Stimulated activated CD8-positive, alpha-beta memory T cell treated with anti-CD3 and anti-CD28 coated beads, Interleukin-7, amount 100 ng/mL, for 48 hours (primary cell): Measurements from ENCODE around the gene LINGO4.

Experiments
- DNase-seq, 2 donors: peaks; one replicate each; pipeline ENCODE4 v3.0.0-alpha.2; 2020; ENCODE audit warnings: low read depth in 1 of 2; ENCODE audit errors: extremely low read depth in 1 of 2

LINGO4 gene

DNA sequence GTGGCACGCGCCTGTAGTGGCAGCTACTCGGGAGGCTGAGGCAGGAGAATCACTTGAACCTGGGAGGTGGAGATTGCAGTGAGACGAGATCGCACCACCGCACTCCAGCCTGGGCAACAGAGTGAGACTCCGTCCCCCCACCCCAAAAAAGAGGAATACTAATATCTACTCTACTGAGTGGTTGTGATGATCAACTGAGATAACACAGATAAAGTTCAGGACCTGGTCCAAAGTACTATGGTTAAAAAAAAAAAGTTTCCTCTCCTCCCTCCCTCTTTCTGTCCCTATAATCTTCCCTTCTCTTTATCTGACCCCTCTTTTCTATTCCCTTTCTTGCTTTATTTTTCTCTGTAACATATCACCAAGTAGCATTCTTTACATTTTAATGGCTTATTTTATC is 30.4 kb upstream of the LINGO4 start:
- DNase-seq, result no peak

DNA sequence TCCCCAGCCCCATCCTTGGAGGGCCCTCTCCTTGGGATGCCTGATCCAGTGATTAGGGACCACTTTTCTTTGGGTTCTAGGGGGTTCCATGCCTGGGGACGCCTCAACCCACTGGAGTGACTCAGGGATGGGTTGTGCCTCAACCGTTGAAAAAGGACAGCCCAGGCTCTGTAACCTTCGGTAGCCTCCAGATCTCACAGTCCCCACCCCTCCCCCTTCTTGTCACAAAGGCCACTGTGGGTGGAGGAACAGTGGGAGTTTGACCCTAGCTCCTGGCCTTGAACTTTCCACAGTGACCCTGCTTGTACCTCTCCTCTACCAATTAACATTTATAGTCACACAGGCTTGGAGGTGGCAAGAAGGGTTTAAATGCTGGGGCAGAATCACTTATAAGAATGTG is 29.0 kb upstream of the LINGO4 start:
- no peak for DNase-seq

DNA sequence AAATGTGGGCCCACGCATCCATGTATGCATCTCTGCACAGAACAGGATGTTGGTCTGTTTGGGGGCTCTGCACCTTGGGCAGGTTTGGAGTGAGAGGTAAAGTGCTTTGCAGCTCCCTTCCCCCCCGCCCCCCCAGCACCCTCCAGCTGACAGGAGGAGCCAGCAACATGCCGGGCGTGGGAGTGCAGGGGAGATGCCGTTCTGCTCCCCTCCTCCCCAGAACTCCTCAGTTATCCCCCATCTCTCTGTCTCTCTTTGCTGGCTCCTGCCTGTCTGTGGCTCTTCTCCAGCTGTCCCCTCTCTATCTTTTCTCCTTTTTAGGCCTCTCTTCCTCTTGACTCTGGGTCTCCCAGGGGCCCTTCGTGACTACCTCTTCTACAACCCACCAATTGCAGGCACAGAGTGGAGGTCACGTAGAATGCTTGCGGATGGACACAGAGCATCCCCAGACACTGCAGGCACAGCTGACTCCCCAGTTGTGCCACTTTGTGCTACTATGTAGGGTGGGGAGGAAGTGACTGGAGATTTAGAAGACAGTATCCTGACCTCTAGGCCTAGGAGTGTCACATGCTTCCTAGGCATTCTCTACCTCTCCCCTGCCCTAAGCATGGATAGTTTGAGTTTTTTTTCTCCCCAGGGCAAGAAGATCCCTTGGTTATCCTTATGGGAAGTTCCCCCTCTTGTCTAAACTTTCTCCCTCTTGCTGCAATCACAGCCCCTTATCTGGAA is 28.1 kb upstream of the LINGO4 start:
- no peak for DNase-seq

DNA sequence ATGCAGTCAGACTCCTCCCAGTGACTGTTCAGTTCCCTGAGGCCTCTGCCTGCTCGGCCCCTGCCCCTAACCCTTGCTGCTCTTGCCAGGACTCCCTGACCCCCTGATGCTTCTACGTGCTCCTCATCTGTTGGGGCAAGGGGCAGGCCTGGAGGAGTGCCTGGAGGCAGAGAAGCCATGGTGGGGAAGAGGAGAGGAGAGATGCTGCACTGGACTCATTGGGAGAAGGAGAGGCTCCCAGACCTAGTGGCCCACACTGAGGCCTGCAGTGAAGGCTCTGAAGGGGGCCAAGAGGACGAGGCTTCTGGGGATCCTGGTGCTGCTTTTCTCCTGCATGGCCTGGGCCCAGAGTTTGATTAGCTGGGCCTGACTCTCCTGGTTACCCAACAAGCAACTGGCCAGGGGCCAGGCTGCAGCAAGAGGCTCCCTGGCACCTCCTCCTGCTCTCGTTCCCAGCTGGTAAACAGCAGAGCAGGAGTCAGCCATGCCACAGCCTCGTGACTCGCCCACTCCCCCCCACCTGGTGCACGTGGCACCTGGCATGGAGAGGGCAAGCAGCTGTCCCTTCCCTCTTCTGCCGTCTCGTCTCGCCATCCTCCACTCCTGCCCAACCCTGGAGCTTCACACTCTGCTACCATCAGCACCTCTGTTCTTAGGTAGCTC is 27.2 kb upstream of the LINGO4 start:
- DNase-seq, result no peak

DNA sequence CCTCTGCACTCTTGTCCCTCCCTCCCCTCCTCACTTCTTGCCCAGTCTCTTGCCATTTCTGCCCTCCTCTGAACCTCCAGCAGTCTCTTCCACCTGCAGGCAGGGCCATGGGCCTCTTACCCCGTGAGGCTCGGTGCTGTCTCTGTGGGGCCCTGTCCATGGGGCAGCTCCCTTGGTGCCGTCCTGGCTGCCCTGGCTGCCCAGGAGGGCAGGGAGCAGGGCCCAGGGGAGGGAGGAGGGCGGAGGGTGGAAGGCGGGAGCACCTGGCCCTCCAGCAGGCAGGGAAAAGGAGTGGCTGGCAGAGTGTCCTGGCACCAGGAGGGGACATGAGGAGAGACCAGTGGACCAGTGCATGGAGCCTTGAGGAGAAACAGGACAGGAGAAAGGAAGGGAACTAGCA is 26.4 kb upstream of the LINGO4 start, which contains the start of gene RORC:
Gene RORC (minus strand): TSS at position 198 of the 400 bp plus-strand sequence. CDS start 38 bp downstream, at position 160.
- DNase-seq, result no peak

DNA sequence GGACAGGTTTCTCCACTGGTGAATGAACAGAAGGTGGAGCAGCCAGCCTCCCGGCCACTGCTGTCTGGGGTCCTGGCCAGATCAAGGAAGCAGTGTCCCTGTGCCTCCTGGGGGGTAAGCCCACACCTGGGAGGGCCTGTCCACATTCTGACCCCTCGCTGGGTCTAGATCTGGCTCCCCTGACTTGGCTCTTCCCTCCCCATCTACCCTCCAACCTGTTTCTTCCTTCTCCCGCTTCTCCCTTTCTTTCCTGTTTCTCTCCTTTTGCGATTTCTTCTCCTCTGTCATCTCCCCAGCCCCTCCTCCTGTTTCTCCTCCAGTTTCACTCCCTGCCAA is 26.0 kb upstream of the LINGO4 start:
- no peak for DNase-seq

DNA sequence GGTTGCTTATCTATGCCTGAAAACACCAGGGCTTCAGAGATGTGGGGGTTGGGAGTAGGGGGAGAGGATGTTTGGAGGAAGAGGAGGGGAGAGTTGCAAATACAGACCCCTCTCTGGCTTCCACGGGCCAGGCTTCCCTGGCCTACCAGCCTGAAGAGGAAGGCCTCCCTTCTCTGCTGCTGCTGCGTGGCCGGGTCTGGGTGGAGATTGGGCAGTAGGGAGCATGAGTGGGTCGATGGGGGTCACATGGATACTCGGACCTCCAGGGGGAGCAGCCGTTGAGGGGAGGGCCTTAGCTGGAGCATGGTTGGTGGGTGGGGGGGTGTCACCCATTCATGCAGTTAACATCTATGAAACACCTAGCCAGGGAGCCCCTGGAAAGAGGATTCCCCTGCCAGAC is 24.8 kb upstream of the LINGO4 start:
- no peak for DNase-seq

DNA sequence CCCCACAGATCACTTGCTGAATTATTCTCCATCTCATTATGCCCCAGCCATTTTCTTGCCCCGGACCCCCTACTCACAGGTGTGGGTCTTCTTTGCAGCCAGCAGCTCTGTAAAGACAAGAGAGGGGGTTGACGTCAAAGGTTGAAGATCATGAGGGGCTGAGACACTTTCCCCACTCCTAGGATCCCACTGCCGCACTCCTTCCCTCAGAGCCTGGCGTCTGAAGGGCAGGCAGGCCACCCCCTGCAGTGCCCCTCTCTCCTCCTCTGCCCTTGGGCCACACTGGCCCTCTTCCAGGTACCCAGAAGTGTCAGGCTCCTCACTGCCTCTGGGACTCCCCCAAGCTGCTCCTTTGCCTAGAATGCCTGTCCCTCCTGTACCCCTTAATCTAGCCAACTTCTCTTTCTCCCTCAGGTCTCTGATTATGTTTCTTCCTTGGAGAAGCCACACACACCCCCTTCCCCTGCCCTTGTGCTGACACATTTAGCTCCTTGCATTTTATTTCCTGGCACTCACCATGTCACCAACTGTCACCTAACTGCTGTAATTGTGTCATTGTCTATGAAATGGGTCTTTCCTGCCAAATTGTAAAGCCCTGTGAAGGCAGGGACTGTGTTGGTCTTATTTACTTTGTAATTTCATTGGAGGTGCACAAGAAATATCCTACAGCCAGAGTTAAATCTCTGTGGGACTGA is 24.3 kb upstream of the LINGO4 start:
- DNase-seq, result no peak

DNA sequence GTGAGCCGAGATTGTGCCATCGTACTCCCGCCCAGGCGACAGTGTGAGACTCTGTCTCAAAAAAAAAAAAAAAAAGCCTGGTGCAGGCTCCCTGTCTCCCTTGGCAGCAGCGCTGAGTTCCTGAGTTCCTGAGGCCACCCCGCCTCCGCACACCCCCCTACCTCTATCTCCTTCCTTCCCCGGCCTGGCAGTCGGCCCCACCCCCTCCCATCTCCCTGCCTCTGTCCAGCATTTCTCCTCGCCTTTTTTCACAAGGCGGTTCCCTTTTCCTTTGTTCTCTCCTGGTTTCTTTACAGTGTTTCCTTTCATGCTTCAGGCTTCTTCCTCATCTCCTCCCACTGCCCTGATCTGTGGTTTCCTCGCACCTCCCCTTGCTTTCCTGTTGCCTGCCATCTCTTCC is 23.7 kb upstream of the LINGO4 start:
- DNase-seq, result no peak

DNA sequence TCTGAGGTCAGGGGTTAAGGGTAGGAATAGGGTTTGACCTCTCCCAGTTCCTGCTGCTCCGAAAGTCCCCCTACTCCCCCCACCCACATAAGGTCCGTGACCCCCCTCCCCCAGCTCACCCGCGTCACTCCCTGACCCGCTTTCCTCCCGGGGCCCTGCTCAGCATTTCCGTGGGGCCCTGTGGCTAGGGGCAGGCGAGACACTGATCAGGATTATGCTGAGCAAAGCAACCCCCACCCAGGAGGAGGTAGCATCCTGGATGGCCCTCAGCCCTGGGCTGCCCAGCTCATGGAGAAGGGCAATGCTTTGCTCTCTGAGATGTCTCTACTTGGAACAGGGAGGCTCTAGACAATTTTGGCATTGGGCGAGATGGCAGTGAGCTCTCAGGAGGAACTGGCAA is 22.6 kb upstream of the LINGO4 start:
- no peak for DNase-seq

DNA sequence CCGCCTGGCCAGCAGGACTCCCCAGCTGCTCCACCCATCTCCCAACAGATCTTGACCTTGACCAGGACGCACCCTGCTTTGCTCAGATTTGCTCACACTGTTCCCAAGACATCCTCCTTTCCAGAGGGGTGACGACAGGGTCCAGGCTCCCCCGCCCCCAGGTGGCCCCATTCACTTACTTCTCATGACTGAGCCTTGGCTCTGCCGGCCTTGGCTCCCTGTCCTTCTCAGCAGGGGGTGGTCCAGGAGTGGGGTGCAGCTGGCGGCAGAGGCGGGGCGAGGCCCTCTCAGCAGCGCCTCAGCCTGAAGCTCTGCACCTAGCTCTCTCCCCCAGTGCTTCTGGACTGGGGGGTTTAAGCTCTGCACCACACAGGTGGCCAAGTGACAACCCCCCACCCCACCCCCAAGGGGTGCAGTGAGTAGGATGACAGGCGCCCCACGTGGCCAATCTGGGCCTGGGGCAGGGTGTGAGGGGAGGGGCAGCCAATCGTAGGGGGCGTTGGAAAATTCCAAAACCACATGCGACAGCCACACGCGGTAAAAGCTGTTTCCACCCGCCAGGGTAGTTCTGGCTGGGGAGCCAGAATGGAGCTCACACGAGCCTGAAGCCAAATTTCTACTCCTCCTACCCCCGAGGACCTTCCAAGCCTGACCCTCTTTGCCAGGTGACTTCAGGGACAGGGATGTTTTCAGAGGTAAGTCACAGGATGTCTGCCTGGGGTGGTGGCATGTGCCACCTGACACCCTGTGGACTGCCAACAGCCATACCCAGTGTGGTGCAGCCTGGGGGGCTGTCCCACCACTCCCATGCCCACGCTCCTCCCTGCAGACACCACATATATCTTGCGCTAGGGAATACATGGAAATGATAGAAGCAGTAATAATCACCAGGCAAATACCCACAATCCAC is 20.8 kb upstream of the LINGO4 start:
- peak in 1 of 2 donors; percentile 24 for DNase-seq

DNA sequence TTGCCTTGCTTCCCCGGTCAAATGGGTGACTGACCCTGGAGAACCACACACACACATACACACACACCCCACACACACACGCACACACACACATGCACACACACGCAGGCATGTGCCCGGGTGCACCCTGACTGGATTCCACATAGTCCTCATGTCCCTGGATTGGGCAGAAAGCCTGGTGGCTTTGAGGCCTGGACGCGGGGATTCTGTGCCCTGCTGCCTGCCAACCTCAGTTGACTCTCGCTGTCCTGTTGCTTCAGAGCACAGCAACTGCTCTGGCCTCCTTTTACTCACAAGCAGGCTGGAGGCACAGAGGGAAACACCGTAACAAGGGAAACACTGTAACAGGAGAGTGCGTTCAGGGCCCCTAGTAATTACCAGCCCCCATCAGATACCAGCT is 20.0 kb upstream of the LINGO4 start:
- no peak for DNase-seq

DNA sequence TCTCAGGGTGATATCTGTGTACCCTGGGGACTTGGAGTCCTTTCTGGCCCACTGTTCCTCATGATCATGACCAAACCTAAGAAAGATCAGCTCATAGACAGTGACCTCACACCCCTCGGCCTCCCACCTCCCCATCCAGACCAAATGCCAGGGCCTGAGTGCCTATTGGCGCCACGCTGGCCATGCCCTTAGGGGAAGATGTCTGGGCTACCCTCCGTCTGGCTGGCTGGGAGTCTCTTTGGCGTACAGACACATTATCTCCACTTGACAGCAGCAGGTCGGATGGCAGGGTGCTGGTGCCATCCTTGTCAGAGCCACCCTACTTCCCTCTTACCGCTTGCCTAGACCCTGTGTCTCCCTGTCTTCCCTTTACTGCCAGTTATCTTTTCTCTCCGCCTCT is 18.0 kb upstream of the LINGO4 start:
- DNase-seq, result no peak

DNA sequence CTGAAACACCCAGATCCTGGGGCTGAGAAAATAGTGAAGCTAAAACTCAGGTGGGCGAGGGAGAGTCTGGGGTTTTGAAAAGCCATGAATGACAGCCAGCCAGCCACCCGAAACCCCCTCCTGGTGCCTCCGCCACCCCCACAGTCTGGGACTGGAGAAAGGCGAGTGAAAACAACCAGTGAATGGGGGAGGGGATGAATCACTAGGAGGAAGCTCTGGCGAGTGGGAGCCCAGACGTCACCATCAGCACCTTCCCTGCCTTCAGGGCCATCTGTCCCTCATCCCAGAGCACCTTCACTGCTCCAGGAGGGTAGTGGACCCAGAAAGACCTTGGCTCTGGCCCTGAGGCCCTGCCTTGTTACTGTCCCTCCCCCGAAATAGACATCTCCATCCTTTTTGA is 17.2 kb upstream of the LINGO4 start:
- DNase-seq, result peak in 1 of 2 donors; percentile 79

DNA sequence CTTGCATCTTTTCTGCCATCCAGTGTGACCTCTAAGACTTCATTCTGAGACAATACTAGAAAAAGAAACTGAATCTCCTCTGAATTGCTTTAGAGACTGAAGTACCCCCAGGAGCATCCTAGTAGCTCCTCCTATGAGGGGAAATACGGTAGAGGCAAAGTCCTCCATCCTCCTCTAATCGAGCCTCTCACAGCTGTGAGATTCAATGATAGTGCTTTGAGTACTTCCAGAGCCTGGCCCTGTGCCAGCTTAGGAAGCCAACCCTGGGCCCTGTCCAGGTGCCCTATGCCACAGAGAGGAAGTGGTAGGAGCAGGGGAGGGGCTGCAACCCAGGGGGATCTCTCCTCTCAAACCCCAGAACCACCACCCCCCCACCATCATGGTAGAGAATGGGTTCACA is 15.7 kb upstream of the LINGO4 start:
- DNase-seq, result no peak

DNA sequence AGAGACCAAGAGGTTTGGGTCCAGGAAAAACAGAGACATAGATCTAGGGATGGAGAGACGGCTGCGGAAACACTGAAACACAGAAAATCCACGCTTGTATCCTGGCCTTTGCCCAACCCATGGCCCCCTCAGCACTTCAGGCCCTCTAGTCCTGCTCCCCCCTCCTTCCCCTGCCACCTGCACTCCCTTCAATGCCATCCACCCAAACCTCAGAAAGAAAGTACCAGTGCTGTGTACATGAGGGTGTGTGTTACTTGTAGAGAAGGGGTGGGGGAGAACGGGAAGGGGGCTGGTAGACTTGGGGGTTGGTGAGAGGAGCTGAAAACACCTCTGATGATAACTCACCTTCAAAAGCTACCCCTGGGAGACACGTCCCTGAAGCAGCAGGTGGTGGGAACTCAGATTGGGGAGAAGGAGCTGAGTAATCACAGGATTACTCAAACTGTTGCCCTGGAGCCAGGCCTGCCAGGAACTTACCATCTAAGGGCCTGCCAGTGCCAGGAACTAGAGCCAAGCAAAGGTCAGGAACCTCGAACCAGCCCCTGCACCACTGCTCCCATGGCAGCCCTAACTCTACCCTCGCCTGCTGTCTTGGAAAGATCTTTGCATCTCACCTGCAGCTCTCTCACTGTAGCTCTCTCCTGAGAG is 14.9 kb upstream of the LINGO4 start:
- peak in 1 of 2 donors; percentile 56 for DNase-seq

DNA sequence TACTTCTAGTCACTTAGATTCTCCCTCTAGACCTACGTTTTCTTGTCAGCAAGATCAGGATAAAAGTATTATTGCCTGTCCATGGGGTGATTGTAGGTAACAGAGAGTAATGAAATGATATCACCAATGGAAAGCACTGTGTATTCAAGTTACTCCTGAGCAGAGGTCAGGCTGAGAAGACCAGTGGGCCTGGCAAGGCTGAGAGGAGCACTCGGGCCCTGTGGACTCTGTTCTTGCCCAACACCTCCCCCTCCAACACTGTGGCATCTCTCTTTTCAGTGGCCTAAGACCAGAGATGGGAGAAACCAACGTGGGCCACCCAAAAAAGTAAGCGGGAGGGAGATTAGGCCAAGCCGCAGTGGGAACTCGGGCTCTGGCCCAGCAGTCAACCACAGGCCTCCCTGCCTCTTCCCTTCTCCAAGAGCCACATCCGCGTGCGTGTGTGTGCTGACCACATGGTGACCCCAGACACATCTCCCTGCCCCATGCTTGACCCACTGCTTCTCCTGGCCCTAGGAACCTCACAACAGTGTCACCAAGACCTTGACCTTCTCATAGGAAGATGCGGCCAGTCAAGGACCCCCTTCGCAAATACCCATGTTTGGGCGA is 14.1 kb upstream of the LINGO4 start:
- no peak for DNase-seq

DNA sequence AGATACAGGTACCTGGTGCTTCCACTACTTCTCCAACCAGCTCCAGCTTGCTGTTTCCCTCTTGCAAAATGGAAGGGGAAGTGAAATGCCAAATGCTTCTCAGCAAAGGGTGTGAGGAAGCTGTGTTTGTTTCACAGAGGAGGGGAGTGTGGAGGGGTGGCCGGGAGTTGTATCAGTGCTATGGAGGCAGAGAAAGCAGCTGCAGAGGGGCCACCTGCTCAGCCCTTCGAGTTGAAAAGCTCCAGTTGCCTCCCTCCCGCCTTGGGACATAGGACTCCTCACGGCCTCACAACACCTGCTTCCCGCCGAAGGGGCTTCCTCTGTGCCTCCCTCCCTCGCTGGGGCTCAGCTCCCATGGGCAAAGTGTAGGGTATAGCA is 12.1 kb upstream of the LINGO4 start:
- DNase-seq, result no peak

DNA sequence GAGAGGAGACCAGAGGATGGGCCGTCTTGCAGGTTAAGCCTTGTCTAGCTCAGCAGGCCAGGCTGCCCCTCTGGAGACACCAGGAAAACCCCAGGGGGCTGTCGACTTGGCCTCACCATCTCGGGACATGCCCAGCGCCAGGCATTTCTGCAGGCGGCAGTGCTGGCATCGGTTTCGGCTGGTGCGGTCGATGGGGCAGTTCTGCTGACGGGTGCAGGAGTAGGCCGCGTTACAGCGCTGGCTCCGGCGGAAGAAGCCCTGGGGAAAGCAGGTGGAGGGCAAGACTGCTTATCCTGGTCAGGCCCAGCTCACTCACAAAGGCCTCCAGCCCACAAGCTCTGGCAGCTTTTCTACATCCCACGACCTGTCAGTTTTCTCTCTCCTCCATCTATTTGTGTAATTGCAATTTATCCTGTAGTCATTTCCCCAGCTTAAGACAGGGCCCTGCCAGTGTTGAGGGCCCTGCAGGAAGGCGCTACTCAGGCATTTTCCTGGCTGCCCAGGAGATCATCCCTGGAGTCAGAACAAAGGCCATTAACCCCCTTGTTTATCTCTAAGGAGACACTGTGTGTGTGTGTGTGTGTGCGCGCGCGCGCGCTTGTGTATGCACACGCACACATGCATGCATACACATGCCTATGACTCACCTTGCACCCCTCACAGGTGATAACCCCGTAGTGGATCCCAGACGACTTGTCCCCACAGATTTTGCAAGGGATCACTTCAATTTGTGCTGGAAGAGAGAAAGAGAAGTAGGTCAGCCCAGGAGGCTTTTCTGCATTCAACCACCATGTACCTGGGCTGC is 11.5 kb upstream of the LINGO4 start:
- no peak for DNase-seq
